HCT116 (cell line): ENCODE results near the gene MGME1. TPM values are rescaled to one million over a fixed set of nuclear protein-coding genes. Genes with fewer than 3 reads are reported as not detected.

ENCODE experiments used
- ATAC-seq: fragments of 200-7000 bp; cut with Tn5 transposase; 2 replicates; pipeline ENCODE4 v1.9.1; 2020; ENCODE audit warnings: mild to moderate bottlenecking, moderate library complexity
- BruUV-seq: library from RNA; stranded (reverse); fragments of 400-500 nt; replicated peaks from 2 replicates; lab custom pipeline; 2021; lab: Mats Ljungman, UMichigan
- CTCF ChIA-PET: fragments of 300-600 bp; sonication (Branson Sonifier 250); formaldehyde crosslinking; loops from one replicate; lab custom pipeline; 2021; ENCODE audit warnings: antibody characterized with exemption; lab: Charles Lee
- POLR2A ChIA-PET: fragments of 300-600, 350-600 bp; sonication (Branson Sonifier 250); formaldehyde crosslinking; loops from one replicate; lab custom pipeline; 2021; ENCODE audit warnings: antibody characterized with exemption; lab: Charles Lee
- RAD21 ChIA-PET, 2 experiments: fragments of 300-600 bp; sonication (Branson Sonifier 250); formaldehyde crosslinking; loops; one replicate each; lab custom pipeline; 2023; ENCODE audit warnings: low total read pairs in 2 of 2; ENCODE audit not compliant: uncharacterized antibody in 2 of 2, unreplicated experiment in 2 of 2, low non-redundant PET in 1 of 2; lab: Charles Lee
- DNase-seq: peaks from one replicate; pipeline ENCODE4 v3.0.0-alpha.2; 2010; ENCODE audit warnings: low read depth, low spot score
- H2AFZ ChIP-seq: fragments of 200-600 bp; shearing (Covaris generic), sonication (generic); 2 replicates; pipeline ENCODE4 v1.6.1; 2017; ENCODE audit warnings: low read depth, mixed run types, mixed read lengths, antibody characterized with exemption, low read length; ENCODE audit not compliant: poor library complexity, severe bottlenecking
- H3K27ac ChIP-seq: 2 replicates; pipeline ENCODE4 v1.5.1; 2012; ENCODE audit warnings: low read depth, low read length
- H3K27me3 ChIP-seq: fragments of 200-600 bp; sonication (generic); 2 replicates; pipeline ENCODE4 v1.6.1; 2016; ENCODE audit warnings: mixed run types, low read length, mixed read lengths; ENCODE audit not compliant: insufficient read depth
- H3K36me3 ChIP-seq, 2 experiments: fragments of 200-500 bp in 1 of 2; fragments of 200-600 bp in 1 of 2; sonication (Bioruptor generic) in 1 of 2; sonication (generic) in 1 of 2; 2 replicates each; pipeline versions ENCODE4 v1.5.1 to v1.6.1; 2014 to 2016; ENCODE audit warnings: low read length in 2 of 2, inconsistent platforms in 1 of 2, mixed read lengths in 1 of 2, mixed run types in 1 of 2; ENCODE audit not compliant: insufficient read depth in 2 of 2, control insufficient read depth in 1 of 2
- H3K4me1 ChIP-seq, 2 experiments: fragments of 200-600 bp in 1 of 2; sonication (generic) in 1 of 2; 2 replicates each; pipeline versions ENCODE4 v1.5.1 to v1.6.1; 2012 to 2017; ENCODE audit warnings: low read length in 2 of 2, inconsistent platforms in 1 of 2, mild to moderate bottlenecking in 1 of 2, mixed read lengths in 1 of 2, mixed run types in 1 of 2, moderate library complexity in 1 of 2; ENCODE audit not compliant: insufficient read depth in 2 of 2, control insufficient read depth in 1 of 2
- H3K4me2 ChIP-seq: fragments of 200-600 bp; sonication (generic); 2 replicates; pipeline ENCODE4 v1.6.1; 2017; ENCODE audit warnings: mixed run types, low read length, mixed read lengths
- H3K4me3 ChIP-seq, 2 experiments: fragments of 200-600 bp in 1 of 2; sonication (generic) in 1 of 2; replicated peaks in 1 of 2; 2 replicates each; pipeline ENCODE4 v1.5.1; 2011 to 2016; ENCODE audit warnings: low read length in 2 of 2, control low read depth in 1 of 2, low read depth in 1 of 2, mild to moderate bottlenecking in 1 of 2, mixed read lengths in 1 of 2, mixed run types in 1 of 2
- H3K79me2 ChIP-seq: fragments of 200-600 bp; sonication (generic); 2 replicates; pipeline ENCODE4 v1.6.1; 2017; ENCODE audit warnings: mild to moderate bottlenecking, mixed run types, low read length, moderate library complexity, mixed read lengths; ENCODE audit not compliant: insufficient read depth
- H3K9ac ChIP-seq: fragments of 200-600 bp; sonication (generic); 2 replicates; pipeline ENCODE4 v1.6.1; 2016; ENCODE audit warnings: low read length, mixed read lengths
- H3K9me2 ChIP-seq: fragments of 200-600 bp; sonication (generic), shearing (Covaris generic); 2 replicates; pipeline ENCODE4 v1.6.1; 2017; ENCODE audit warnings: mixed run types, mild to moderate bottlenecking, moderate library complexity; ENCODE audit not compliant: insufficient read depth
- H3K9me3 ChIP-seq, 2 experiments: fragments of 200-500 bp in 1 of 2; fragments of 200-600 bp in 1 of 2; sonication (Bioruptor generic) in 1 of 2; sonication (generic) in 1 of 2; 2 replicates each; pipeline ENCODE4 v1.6.1; 2014 to 2017; ENCODE audit warnings: low read length in 2 of 2, mixed read lengths in 2 of 2, inconsistent platforms in 1 of 2, low read depth in 1 of 2, mild to moderate bottlenecking in 1 of 2, mixed run types in 1 of 2, moderate library complexity in 1 of 2; ENCODE audit not compliant: control insufficient read depth in 1 of 2, insufficient read depth in 1 of 2
- H4K20me1 ChIP-seq: fragments of 200-600 bp; sonication (generic), shearing (Covaris generic); 2 replicates; pipeline ENCODE4 v1.6.1; 2017; ENCODE audit warnings: mixed run types, mild to moderate bottlenecking, moderate library complexity; ENCODE audit not compliant: insufficient read depth
- CBX3 ChIP-seq: IDR thresholded peaks from 2 replicates; pipeline ENCODE4 v1.6.1; 2012; ENCODE audit warnings: low read depth
- EGR1 ChIP-seq: IDR thresholded peaks from 2 replicates; pipeline ENCODE4 v1.6.1; 2012; ENCODE audit warnings: low read depth
- JUND ChIP-seq: IDR thresholded peaks from 2 replicates; pipeline ENCODE4 v1.6.1; 2012
- POLR2A ChIP-seq: IDR thresholded peaks from 2 replicates; pipeline ENCODE4 v1.7.0; 2011; ENCODE audit warnings: borderline replicate concordance; ENCODE audit not compliant: insufficient read depth, insufficient read length; ENCODE audit errors: extremely low read depth
- RAD21 ChIP-seq: IDR thresholded peaks from 2 replicates; pipeline ENCODE4 v1.6.1; 2012; ENCODE audit warnings: low read depth, mild to moderate bottlenecking
- SIN3A ChIP-seq: IDR thresholded peaks from 2 replicates; pipeline ENCODE4 v1.6.1; 2012; ENCODE audit warnings: low read depth
- SRF ChIP-seq: IDR thresholded peaks from 2 replicates; pipeline ENCODE4 v1.6.1; 2012; ENCODE audit warnings: low read depth
- TCF7L2 ChIP-seq: IDR thresholded peaks from 2 replicates; pipeline ENCODE4 v1.7.0; 2011; ENCODE audit warnings: borderline replicate concordance, inconsistent platforms; ENCODE audit not compliant: insufficient read depth, insufficient read length; ENCODE audit errors: extremely low read depth
- YY1 ChIP-seq: IDR thresholded peaks from 2 replicates; pipeline ENCODE4 v1.6.1; 2011; ENCODE audit warnings: low read length, low read depth, moderate library complexity, mild to moderate bottlenecking; ENCODE audit not compliant: insufficient replicate concordance; ENCODE audit errors: extremely low read depth
- ZFX ChIP-seq: fragments of 450-650 bp; IDR thresholded peaks from 2 replicates; pipeline ENCODE4 v1.6.1; 2017
- ZNF274 ChIP-seq: fragments of 200-500 bp; sonication (Bioruptor generic); IDR thresholded peaks from 2 replicates; pipeline ENCODE4 v1.6.1; 2014; ENCODE audit warnings: mild to moderate bottlenecking, low read depth, low read length, inconsistent platforms
- intact Hi-C: fragments of 100-400 bp; cut with micrococcal nuclease; formaldehyde crosslinking; loops from 2 replicates; pipeline ENCODE4 v1.10.0; 2022
- total RNA-seq: library from RNA; stranded (reverse); gene quantifications from one replicate; pipeline ENCODE4 v1.2.1, GENCODE V29; 2021; ENCODE audit not compliant: unreplicated experiment
- TF ChIP-seq, protein P1 (sequence below): IDR thresholded peaks from 2 replicates; pipeline ENCODE4 v1.6.1; 2012; ENCODE audit warnings: low read depth
- TF ChIP-seq, protein P2 (sequence below), 3 experiments: fragments of 200-600 bp in 1 of 3; sonication (generic) in 1 of 3; IDR thresholded peaks in 2 of 3; conservative IDR thresholded peaks in 1 of 3; 2 replicates each; pipeline ENCODE4 v1.5.1; 2012 to 2017; ENCODE audit warnings: low read depth in 2 of 3, low read length in 2 of 3, antibody characterized with exemption in 1 of 3, borderline replicate concordance in 1 of 3, control low read depth in 1 of 3, mild to moderate bottlenecking in 1 of 3, mixed read lengths in 1 of 3, mixed run types in 1 of 3, moderate library complexity in 1 of 3; ENCODE audit not compliant: insufficient read depth in 1 of 3

MGME1 gene
- total RNA-seq, 1 experiment from 2014 or later, result 37.1 TPM

DNA sequence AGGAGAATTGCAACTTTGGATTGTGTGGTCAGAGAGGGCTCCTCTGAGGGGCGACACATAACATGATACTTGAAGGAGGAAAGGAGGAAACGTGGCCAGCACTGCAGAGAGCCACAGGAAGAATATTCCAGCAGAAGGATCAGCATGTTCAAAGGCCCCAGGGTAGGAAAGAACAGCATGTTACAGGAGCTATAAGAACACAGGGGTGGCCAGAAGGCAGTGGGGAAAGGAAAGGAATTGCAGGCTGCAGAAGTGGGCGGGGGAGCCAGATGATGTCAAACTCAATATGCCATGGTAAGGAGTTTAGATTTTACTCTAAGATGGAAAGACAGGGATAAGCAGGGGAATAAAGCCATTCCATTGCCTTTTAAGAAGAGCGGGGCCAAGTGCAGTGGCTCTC, 30.7 kb downstream of the MGME1 start:
- H4K20me1 ChIP-seq, result no peaks in the 10 kb centered on the region
- H3K9me2 ChIP-seq, result no peaks in the 10 kb centered on the region
- ATAC-seq (no peak), DNase-seq (no peak)
- H3K4me1 ChIP-seq, result peaks cover 0 to 3% of the 10 kb centered on the region in 2 experiments; a peak in 2 of 4 replicates
- no peak overlapping the region for H3K27ac ChIP-seq
- no TSS peak for BruUV-seq
- ChIA-PET RAD21 (no interaction called here), CTCF (no interaction called here), POLR2A (no interaction called here)
- H3K79me2 ChIP-seq, result no peaks in the 10 kb centered on the region
- no peak for TF ChIP-seq POLR2A
- TF ChIP-seq JUND, result no peak
- no peak for TF ChIP-seq EGR1
- no peak for TF ChIP-seq TCF7L2
- TF ChIP-seq, protein P1, sequence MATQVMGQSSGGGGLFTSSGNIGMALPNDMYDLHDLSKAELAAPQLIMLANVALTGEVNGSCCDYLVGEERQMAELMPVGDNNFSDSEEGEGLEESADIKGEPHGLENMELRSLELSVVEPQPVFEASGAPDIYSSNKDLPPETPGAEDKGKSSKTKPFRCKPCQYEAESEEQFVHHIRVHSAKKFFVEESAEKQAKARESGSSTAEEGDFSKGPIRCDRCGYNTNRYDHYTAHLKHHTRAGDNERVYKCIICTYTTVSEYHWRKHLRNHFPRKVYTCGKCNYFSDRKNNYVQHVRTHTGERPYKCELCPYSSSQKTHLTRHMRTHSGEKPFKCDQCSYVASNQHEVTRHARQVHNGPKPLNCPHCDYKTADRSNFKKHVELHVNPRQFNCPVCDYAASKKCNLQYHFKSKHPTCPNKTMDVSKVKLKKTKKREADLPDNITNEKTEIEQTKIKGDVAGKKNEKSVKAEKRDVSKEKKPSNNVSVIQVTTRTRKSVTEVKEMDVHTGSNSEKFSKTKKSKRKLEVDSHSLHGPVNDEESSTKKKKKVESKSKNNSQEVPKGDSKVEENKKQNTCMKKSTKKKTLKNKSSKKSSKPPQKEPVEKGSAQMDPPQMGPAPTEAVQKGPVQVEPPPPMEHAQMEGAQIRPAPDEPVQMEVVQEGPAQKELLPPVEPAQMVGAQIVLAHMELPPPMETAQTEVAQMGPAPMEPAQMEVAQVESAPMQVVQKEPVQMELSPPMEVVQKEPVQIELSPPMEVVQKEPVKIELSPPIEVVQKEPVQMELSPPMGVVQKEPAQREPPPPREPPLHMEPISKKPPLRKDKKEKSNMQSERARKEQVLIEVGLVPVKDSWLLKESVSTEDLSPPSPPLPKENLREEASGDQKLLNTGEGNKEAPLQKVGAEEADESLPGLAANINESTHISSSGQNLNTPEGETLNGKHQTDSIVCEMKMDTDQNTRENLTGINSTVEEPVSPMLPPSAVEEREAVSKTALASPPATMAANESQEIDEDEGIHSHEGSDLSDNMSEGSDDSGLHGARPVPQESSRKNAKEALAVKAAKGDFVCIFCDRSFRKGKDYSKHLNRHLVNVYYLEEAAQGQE, result no peak
- no peak for TF ChIP-seq YY1
- TF ChIP-seq, protein P2, sequence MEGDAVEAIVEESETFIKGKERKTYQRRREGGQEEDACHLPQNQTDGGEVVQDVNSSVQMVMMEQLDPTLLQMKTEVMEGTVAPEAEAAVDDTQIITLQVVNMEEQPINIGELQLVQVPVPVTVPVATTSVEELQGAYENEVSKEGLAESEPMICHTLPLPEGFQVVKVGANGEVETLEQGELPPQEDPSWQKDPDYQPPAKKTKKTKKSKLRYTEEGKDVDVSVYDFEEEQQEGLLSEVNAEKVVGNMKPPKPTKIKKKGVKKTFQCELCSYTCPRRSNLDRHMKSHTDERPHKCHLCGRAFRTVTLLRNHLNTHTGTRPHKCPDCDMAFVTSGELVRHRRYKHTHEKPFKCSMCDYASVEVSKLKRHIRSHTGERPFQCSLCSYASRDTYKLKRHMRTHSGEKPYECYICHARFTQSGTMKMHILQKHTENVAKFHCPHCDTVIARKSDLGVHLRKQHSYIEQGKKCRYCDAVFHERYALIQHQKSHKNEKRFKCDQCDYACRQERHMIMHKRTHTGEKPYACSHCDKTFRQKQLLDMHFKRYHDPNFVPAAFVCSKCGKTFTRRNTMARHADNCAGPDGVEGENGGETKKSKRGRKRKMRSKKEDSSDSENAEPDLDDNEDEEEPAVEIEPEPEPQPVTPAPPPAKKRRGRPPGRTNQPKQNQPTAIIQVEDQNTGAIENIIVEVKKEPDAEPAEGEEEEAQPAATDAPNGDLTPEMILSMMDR (IDR thresholded peaks at IDR 0.05 in 2 of 3, conservative IDR thresholded peaks at IDR 0.05 in 1 of 3; ENCODE audit: borderline replicate concordance in 1 of 3, insufficient read depth in 1 of 3, low read depth in 2 of 3, low read length in 2 of 3), result no peak
- TF ChIP-seq RAD21, result no peak
- TF ChIP-seq CBX3, result no peak
- no peak for TF ChIP-seq SRF
- TF ChIP-seq ZFX, result no peak
- TF ChIP-seq SIN3A, result no peak
- TF ChIP-seq ZNF274, result no peak
- intact Hi-C loops, result loop anchor here (5.0 to 10.0 kb wide), 3 partner anchors 275 to 465 kb away; partner anchors contain the start of gene BFSP1
- H3K4me3 ChIP-seq, result no peak overlapping the region
- H3K9me3 ChIP-seq, result no peaks in the 10 kb centered on the region
- no peaks in the 10 kb centered on the region for H3K36me3 ChIP-seq
- H3K9ac ChIP-seq, result no peak overlapping the region
- no peaks in the 10 kb centered on the region for H3K27me3 ChIP-seq
- H2AFZ ChIP-seq, result no peak overlapping the region
- no peak overlapping the region for H3K4me2 ChIP-seq
